Mesendoderm (in vitro differentiated cells): ENCODE data around the gene PI4KA.

ENCODE experiments used
- DNase-seq: peaks from one replicate; pipeline ENCODE4 v3.0.0; 2013
- H2AK5ac ChIP-seq: 2 replicates; pipeline ENCODE4 v1.6.1; 2013; ENCODE audit warnings: low read length, inconsistent platforms
- H2BK120ac ChIP-seq: 2 replicates; pipeline ENCODE4 v1.6.1; 2013; ENCODE audit warnings: low read depth, mild to moderate bottlenecking, low read length, moderate library complexity, mixed read lengths
- H2BK15ac ChIP-seq: replicated peaks from 2 replicates; pipeline ENCODE4 v1.6.1; 2013; ENCODE audit warnings: low read depth, mild to moderate bottlenecking, moderate library complexity
- H2BK5ac ChIP-seq: 2 replicates; pipeline ENCODE4 v1.6.1; 2013; ENCODE audit warnings: low read length, inconsistent platforms
- H3K18ac ChIP-seq: 2 replicates; pipeline ENCODE4 v1.6.1; 2013; ENCODE audit warnings: mild to moderate bottlenecking, low read length, mixed read lengths
- H3K23ac ChIP-seq: one replicate; pipeline ENCODE4 v1.6.1; 2013; ENCODE audit warnings: low read length
- H3K27ac ChIP-seq: 2 replicates; pipeline ENCODE4 v1.5.1; 2013; ENCODE audit warnings: low read depth, mild to moderate bottlenecking, inconsistent platforms, low read length, moderate library complexity
- H3K27me3 ChIP-seq: 2 replicates; pipeline ENCODE4 v1.6.1; 2013; ENCODE audit warnings: low read length, control low read depth, mild to moderate bottlenecking, inconsistent platforms; ENCODE audit not compliant: insufficient read depth, poor library complexity
- H3K36me3 ChIP-seq: 2 replicates; pipeline ENCODE4 v1.6.1; 2013; ENCODE audit warnings: low read length, inconsistent platforms; ENCODE audit not compliant: control insufficient read depth, insufficient read depth
- H3K4ac ChIP-seq: one replicate; pipeline ENCODE4 v1.6.1; 2013; ENCODE audit warnings: low read depth, mild to moderate bottlenecking, low read length, moderate library complexity
- H3K4me1 ChIP-seq: 2 replicates; pipeline ENCODE4 v1.6.1; 2013; ENCODE audit warnings: low read depth, low read length, inconsistent platforms; ENCODE audit not compliant: control insufficient read depth
- H3K4me2 ChIP-seq: 2 replicates; pipeline ENCODE4 v1.6.1; 2013; ENCODE audit warnings: low read length
- H3K4me3 ChIP-seq: 2 replicates; pipeline ENCODE4 v1.5.1; 2013; ENCODE audit warnings: mild to moderate bottlenecking, low read length
- H3K56ac ChIP-seq: one replicate; pipeline ENCODE4 v1.6.1; 2013; ENCODE audit warnings: low read length
- H3K79me1 ChIP-seq: 2 replicates; pipeline ENCODE4 v1.6.1; 2013; ENCODE audit warnings: low read length, inconsistent platforms
- H3K79me2 ChIP-seq: 2 replicates; pipeline ENCODE4 v1.6.1; 2013; ENCODE audit warnings: mild to moderate bottlenecking, low read length; ENCODE audit not compliant: control insufficient read depth, insufficient read depth
- H3K9ac ChIP-seq: 2 replicates; pipeline ENCODE4 v1.6.1; 2013; ENCODE audit warnings: low read length, inconsistent platforms
- H4K5ac ChIP-seq: one replicate; pipeline ENCODE4 v1.6.1; 2013; ENCODE audit warnings: low read length
- H4K8ac ChIP-seq: one replicate; pipeline ENCODE4 v1.6.1; 2013; ENCODE audit warnings: low read depth, mild to moderate bottlenecking, control low read depth, low read length, moderate library complexity
- WGBS: extraction: QIAGEN DNeasy Blood & Tissue Kit; methylation state at CpG from one replicate; pipeline ENCODE4 v1.1.7; 2013; ENCODE audit warnings: low lambda C conversion rate, missing lambda C conversion rate; ENCODE audit not compliant: insufficient coverage; ENCODE audit errors: extremely low coverage; 5-methylcytosine and 5-hydroxymethylcytosine counted together

The PI4KA gene

DNA sequence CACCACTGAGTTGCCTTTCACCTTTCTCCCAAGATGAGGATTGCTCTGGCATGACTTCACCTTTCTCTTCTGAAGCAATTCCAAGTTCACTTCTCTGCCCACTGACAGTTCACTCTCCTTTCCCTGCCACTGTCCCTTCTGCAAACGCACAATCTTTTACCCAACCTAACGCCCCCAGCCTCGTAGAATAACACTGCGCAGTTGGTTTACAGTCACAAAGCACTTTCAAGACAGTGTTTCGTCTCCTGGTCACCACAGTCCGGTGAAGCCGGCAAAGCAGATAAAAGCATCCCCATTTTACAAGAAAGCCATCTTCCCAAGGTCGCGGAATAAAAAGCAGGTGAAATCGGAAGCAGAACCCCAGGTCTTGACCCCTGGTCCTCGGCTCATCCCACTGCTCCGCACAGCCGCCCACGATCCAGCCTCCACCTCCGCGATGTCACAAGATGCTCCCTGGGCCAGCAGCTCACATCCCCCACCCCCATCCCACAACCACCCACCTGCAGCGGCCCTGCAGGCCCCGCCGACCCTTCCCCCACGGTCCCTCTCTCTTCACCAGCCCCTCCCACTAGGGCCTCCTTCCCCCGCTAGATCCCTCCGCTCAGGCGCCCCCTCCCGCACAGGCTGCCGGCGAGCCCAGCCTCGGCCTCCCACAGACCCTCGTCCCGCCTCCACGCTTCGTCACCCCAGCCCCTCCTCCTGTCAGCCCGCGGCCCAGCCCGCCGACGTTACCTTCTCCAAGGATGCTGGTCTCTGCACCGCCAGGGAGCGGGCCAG lies 585 bp downstream of the PI4KA start:
- no peak overlapping the region for H2AK5ac ChIP-seq

DNA sequence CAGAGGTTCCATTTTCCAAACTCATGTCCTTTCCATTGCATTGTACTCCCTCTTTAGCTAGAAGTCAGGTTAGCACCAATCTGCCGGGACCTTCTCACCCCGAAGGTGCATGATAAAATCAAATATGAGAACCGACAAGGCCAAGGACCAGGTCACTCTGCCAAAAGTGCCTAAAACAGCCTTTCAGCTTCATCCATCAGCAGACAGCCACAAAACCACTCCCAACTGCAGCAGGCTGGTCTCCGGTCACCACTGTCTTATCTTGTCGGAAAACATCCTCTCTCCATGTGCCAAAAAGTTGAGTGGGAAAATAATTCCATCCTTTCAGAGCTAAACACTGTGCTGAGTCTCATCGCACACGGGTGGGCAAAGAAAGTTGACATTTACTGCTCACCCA lies 1.4 kb downstream of the PI4KA start:
- no peak overlapping the region for H4K8ac ChIP-seq
- H3K23ac ChIP-seq: no peak overlapping the region
- H3K79me1 ChIP-seq: peaks cover 16% of the 10 kb centered on the region
- no CpG with 5 or more reads among the region's 7 CpGs for WGBS
- no peak overlapping the region for H3K4me3 ChIP-seq
- peak overlapping the region; percentile 17 for H3K56ac ChIP-seq
- DNase-seq: no peak
- no peak overlapping the region for H3K4me2 ChIP-seq
- no peak overlapping the region for H3K27ac ChIP-seq
- peaks cover 5% of the 10 kb centered on the region for H3K4me1 ChIP-seq
- H3K4ac ChIP-seq: no peak overlapping the region
- H3K79me2 ChIP-seq: peaks cover 9% of the 10 kb centered on the region
- no peak overlapping the region for H2BK15ac ChIP-seq
- no peak overlapping the region for H3K18ac ChIP-seq
- H2AK5ac ChIP-seq: no peak overlapping the region
- H3K9ac ChIP-seq: peak overlapping the region; percentile 20
- H4K5ac ChIP-seq: no peak overlapping the region
- no peaks in the 10 kb centered on the region for H3K27me3 ChIP-seq
- no peak overlapping the region for H2BK5ac ChIP-seq
- no peak overlapping the region for H2BK120ac ChIP-seq
- no peaks in the 10 kb centered on the region for H3K36me3 ChIP-seq

More for the DNA sequence above, 585 bp downstream of the PI4KA start:
- H3K27me3 ChIP-seq: no peaks in the 10 kb centered on the region
- peak overlapping the region; percentile 73 for H3K4me3 ChIP-seq
- H3K27ac ChIP-seq: peak overlapping the region; percentile 73
- H4K5ac ChIP-seq: no peak overlapping the region
- no peak overlapping the region for H3K23ac ChIP-seq
- no peak overlapping the region for H4K8ac ChIP-seq
- no peak overlapping the region for H2BK5ac ChIP-seq
- no peak overlapping the region for H2BK15ac ChIP-seq
- H3K4me1 ChIP-seq: peaks cover 5% of the 10 kb centered on the region
- peak; percentile 96 for DNase-seq
- peak overlapping the region; percentile 86 for H3K56ac ChIP-seq
- H3K18ac ChIP-seq: no peak overlapping the region
- WGBS: no CpG with 5 or more reads among the region's 38 CpGs
- peak overlapping the region; percentile 78 for H3K9ac ChIP-seq
- peaks cover 9% of the 10 kb centered on the region for H3K79me2 ChIP-seq
- H3K79me1 ChIP-seq: peaks cover 16% of the 10 kb centered on the region
- H2BK120ac ChIP-seq: no peak overlapping the region
- H3K4me2 ChIP-seq: peak overlapping the region; percentile 100
- H3K36me3 ChIP-seq: no peaks in the 10 kb centered on the region
- H3K4ac ChIP-seq: no peak overlapping the region

GRCh38 chr22:20853236-20853660 lies 5.4 kb downstream of the PI4KA start:
- Histone ChIP-seq H2AK5ac (no peak overlapping the region), H3K56ac (no peak overlapping the region), H3K27me3 (no peaks in the 10 kb centered on the region), H3K4me1 (peaks cover 5% of the 10 kb centered on the region), H3K18ac (no peak overlapping the region), H3K79me2 (peaks cover 9% of the 10 kb centered on the region), H3K36me3 (no peaks in the 10 kb centered on the region), H2BK120ac (no peak overlapping the region), H3K4ac (no peak overlapping the region), H4K8ac (no peak overlapping the region), H3K4me2 (no peak overlapping the region), H3K27ac (no peak overlapping the region), H3K4me3 (no peak overlapping the region), H3K23ac (no peak overlapping the region), H4K5ac (no peak overlapping the region), H2BK15ac (no peak overlapping the region), H3K79me1 (peaks cover 16% of the 10 kb centered on the region), H3K9ac (no peak overlapping the region), H2BK5ac (no peak overlapping the region)
- DNase-seq: no peak
- no CpG with 5 or more reads among the region's 3 CpGs for WGBS

DNA sequence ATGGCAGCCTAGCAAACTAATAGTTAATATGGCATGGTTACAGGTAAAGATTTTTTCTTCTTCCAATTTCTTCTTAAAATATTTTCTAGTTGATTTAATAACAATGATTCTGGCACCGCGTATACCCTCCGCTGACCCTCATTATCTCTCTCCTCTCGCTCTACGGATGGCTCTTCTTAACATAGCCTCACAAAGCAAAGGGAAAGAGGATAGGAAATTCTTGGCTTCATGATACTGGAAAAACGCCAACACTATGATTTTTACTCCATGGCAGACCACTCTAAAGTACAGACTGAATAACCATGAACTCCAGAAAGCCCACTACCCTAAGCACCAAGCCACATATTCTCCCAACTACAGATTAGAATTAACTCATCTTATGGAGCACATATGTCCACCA lies 6.1 kb downstream of the PI4KA start:
- Histone ChIP-seq H3K79me1 (peaks cover 11% of the 10 kb centered on the region), H3K18ac (no peak overlapping the region), H3K36me3 (no peaks in the 10 kb centered on the region), H3K56ac (no peak overlapping the region), H3K4me3 (no peak overlapping the region), H2BK5ac (no peak overlapping the region), H3K27me3 (no peaks in the 10 kb centered on the region), H3K9ac (no peak overlapping the region), H2AK5ac (no peak overlapping the region), H2BK120ac (no peak overlapping the region), H3K4ac (no peak overlapping the region), H3K79me2 (peaks cover 6% of the 10 kb centered on the region), H4K8ac (no peak overlapping the region), H3K4me1 (peaks cover 2% of the 10 kb centered on the region), H3K27ac (no peak overlapping the region), H3K4me2 (no peak overlapping the region), H3K23ac (no peak overlapping the region), H4K5ac (no peak overlapping the region), H2BK15ac (no peak overlapping the region)
- WGBS: no CpG with 5 or more reads among the region's 6 CpGs
- DNase-seq: no peak

GRCh38 chr22:20852076-20852475 lies 6.5 kb downstream of the PI4KA start:
- Histone ChIP-seq H3K79me2 (peaks cover 2% of the 10 kb centered on the region), H3K36me3 (no peaks in the 10 kb centered on the region), H3K27ac (no peak overlapping the region), H3K4ac (no peak overlapping the region), H3K23ac (no peak overlapping the region), H3K79me1 (peaks cover 9% of the 10 kb centered on the region), H2BK15ac (no peak overlapping the region), H3K4me3 (no peak overlapping the region), H3K56ac (no peak overlapping the region), H3K4me2 (no peak overlapping the region), H2BK120ac (no peak overlapping the region), H4K5ac (no peak overlapping the region), H4K8ac (no peak overlapping the region), H3K18ac (no peak overlapping the region), H2BK5ac (no peak overlapping the region), H3K9ac (no peak overlapping the region), H3K4me1 (no peaks in the 10 kb centered on the region), H2AK5ac (no peak overlapping the region), H3K27me3 (no peaks in the 10 kb centered on the region)
- DNase-seq: no peak
- no CpG with 5 or more reads among the region's 4 CpGs for WGBS
